Measurements from ENCODE around the gene UBAC1.
"Not testable (repeated sequence)": the region's sequence is repeated elsewhere in the genome, so short reads cannot be mapped to it uniquely, and the experiment has no call there.

Gene UBAC1

DNA sequence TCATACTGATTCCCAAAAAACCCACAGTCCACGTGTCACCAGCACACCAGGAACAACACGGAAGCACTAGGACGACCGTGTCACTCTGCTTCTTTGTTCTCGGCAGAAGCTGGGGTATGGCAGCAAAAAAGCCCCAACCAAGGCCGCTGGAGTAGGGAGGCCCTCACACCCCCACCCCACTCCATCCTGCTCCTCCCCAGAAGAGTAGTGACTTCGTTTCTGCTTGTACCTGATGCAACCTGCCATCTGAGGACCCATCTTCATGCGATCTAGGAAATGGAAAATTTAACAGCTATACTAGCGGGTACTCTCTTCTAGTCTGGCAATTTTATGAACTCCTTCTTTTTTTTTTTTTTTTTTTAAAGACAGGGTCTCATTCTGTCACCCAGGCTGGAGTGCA lies 3.7 kb downstream of the UBAC1 start:
- Histone ChIP-seq H3K4me3 (ENCODE audit: low read depth, low read length) (no peak overlapping the region), H3K27me3 (replicated peaks) (no peaks in the 10 kb centered on the region), H3K27ac (no peak overlapping the region), H3K36me3 (replicated peaks) (peaks cover 3% of the 10 kb centered on the region)
- in situ Hi-C loops (cut with HindIII; ENCODE audit: low pct_ligation_motif_present, low sequenced_read_pairs), result no loop called here
- DNase-seq, result no peak
- TF ChIP-seq, protein P1, sequence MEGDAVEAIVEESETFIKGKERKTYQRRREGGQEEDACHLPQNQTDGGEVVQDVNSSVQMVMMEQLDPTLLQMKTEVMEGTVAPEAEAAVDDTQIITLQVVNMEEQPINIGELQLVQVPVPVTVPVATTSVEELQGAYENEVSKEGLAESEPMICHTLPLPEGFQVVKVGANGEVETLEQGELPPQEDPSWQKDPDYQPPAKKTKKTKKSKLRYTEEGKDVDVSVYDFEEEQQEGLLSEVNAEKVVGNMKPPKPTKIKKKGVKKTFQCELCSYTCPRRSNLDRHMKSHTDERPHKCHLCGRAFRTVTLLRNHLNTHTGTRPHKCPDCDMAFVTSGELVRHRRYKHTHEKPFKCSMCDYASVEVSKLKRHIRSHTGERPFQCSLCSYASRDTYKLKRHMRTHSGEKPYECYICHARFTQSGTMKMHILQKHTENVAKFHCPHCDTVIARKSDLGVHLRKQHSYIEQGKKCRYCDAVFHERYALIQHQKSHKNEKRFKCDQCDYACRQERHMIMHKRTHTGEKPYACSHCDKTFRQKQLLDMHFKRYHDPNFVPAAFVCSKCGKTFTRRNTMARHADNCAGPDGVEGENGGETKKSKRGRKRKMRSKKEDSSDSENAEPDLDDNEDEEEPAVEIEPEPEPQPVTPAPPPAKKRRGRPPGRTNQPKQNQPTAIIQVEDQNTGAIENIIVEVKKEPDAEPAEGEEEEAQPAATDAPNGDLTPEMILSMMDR (IDR thresholded peaks at IDR 0.05; ENCODE audit: low read depth, low read length, missing control alignments), result no peak

DNA sequence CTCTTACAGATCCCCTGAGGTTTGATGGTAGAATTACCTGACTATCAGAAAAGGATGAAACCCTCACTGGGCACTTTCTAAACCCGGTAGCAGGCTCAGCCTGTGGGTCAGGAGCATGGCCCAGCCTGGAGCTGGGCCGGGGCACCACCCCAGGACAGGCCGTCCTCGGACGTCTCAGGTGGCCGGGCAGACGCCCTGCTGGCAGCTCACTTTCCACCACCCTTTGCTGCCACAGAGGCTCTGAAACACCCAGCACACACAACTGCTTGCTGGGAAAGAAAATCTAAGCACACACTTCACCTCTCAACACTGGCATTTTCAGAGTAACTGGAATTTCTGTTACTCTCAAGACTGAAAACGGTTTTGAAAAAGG lies 4.4 kb downstream of the UBAC1 start:
- Histone ChIP-seq H3K36me3 (replicated peaks) (peaks cover 3% of the 10 kb centered on the region), H3K27me3 (replicated peaks) (no peaks in the 10 kb centered on the region), H3K27ac (no peak overlapping the region), H3K4me3 (ENCODE audit: low read depth, low read length) (no peak overlapping the region)
- TF ChIP-seq, protein P1 (IDR thresholded peaks at IDR 0.05; ENCODE audit: low read depth, low read length, missing control alignments), result no peak
- no peak for DNase-seq
- in situ Hi-C loops (cut with HindIII; ENCODE audit: low pct_ligation_motif_present, low sequenced_read_pairs), result no loop called here

DNA sequence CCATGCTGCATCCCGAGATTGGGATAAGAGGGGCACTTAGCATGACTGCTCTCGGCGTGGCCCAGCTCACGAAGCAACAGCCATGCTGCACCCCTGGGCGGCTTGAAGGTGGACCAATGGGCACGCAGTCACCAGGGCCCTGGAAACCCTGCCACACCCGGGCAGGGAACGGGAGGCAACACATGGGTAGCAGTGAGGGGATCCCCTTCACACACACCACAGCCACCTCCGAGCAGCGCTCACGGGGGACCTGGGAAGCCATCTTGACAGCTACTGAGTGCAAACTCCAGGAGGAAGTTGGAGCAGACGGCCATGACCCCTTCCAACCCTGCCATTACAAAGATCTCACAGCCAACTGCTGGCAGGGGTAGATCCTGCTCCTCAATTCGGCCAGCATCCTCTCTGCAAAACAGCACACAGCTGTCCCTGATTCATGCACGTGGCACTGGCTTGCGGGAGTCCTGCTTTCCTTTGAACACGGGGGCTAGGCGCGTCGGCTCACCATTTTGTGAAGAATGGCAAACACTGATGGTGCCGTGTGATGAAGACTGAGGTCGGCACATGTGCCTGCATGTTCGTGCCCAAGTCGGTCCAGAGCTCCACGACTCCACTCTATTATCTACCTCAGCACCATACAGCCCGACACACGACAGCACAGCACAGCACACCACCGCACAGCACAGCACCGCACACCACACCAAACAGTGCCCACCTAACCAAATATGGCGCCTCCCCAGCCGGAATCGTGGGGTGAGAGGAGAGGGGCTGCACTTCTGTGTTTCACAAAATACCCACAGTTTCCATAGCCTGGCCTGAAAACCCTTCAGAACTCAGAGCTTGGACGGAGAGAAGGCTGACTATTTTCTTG lies 5.0 kb downstream of the UBAC1 start:
- Histone ChIP-seq H3K4me3 (ENCODE audit: low read depth, low read length) (no peak overlapping the region), H3K36me3 (replicated peaks) (peaks cover 3% of the 10 kb centered on the region), H3K27ac (no peak overlapping the region), H3K27me3 (replicated peaks) (no peaks in the 10 kb centered on the region)
- in situ Hi-C loops (cut with HindIII; ENCODE audit: low pct_ligation_motif_present, low sequenced_read_pairs), result no loop called here
- TF ChIP-seq, protein P1 (IDR thresholded peaks at IDR 0.05; ENCODE audit: low read depth, low read length, missing control alignments), result no peak
- DNase-seq, result no peak

- in situ Hi-C loops (cut with HindIII; ENCODE audit: low pct_ligation_motif_present, low sequenced_read_pairs), result no loop called here
- peaks cover 3% of the 10 kb centered on the region for H3K36me3 ChIP-seq (replicated peaks)
- H3K27me3 ChIP-seq (replicated peaks), result no peaks in the 10 kb centered on the region
- DNase-seq, result no peak
- TF ChIP-seq, protein P1 (IDR thresholded peaks at IDR 0.05; ENCODE audit: low read depth, low read length, missing control alignments), result no peak
- no peak overlapping the region for H3K4me3 ChIP-seq (ENCODE audit: low read depth, low read length)
- no peak overlapping the region for H3K27ac ChIP-seq
These were observed 8.4 kb downstream of the UBAC1 start for GRCh38 chr9:135952664-135953206.

DNA sequence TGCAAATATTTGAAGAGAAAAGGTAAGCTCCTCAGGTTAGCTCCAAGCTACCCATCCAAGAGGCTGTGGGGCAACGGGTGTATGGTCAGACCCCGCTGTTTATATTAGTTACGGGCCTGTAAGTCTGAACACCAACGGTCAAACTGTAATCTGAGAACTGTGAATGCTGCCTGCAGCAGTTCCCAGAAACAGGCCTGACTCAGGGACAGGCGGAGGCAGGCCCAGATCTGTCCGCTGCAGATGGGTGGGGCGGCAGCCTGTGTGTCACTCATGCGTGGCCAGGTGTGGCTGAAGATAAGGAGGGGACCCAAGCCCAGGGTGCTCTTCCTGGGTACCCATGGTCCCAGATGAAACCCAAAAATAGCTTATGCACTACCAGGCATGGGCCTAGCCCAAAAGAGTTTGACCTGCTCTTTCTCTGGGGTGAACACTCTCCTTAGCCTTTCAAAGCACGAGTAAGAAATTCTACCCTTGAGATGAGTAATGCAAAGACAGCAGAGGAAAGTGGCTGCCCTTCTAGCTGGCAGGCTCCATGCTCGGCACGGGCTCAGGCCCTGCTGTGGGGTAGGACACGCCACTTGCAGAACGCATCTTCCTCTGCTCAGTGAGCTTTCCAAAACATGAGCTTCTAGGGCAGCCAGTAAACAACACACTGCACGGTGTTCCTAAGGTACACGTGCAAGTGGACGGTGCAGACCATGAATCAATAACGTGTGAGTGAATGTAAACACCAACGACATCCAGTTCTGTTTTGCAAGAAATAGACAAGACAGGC lies 9.1 kb downstream of the UBAC1 start:
- H3K27me3 ChIP-seq (replicated peaks), result no peaks in the 10 kb centered on the region
- peak; percentile 48 for DNase-seq

DNA sequence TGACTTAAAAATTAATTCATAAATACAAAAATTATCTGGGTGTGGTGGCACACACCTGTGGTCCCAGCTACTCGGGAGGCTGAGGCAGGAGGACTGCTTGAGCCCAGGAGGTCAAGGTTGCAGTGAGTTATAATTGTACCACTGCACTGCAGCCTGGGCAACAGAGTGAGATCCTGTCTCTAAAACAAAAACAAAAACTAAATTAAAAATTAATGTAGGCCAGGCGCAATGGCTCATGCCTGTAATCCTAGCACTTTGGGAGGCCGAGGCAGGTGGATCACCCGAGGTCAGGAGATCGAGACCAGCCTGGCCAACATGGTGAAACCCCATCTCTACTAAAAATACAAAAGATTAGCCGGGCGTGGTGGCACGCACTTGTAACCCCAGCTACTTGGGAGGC lies 9.9 kb downstream of the UBAC1 start:
- H3K27me3 ChIP-seq (replicated peaks); in situ Hi-C loops (cut with HindIII; ENCODE audit: low pct_ligation_motif_present, low sequenced_read_pairs); H3K27ac ChIP-seq; H3K4me3 ChIP-seq (ENCODE audit: low read depth, low read length); DNase-seq; H3K36me3 ChIP-seq (replicated peaks): not testable (repeated sequence)

More for the DNA sequence above, 9.1 kb downstream of the UBAC1 start:
- TF ChIP-seq, protein P1 (IDR thresholded peaks at IDR 0.05; ENCODE audit: low read depth, low read length, missing control alignments), result no peak
- no peak overlapping the region for H3K4me3 ChIP-seq (ENCODE audit: low read depth, low read length)
- no peak overlapping the region for H3K27ac ChIP-seq
- in situ Hi-C loops (cut with HindIII; ENCODE audit: low pct_ligation_motif_present, low sequenced_read_pairs), result no loop called here
- H3K36me3 ChIP-seq (replicated peaks), result peaks cover 3% of the 10 kb centered on the region

- DNase-seq; H3K4me3 ChIP-seq (ENCODE audit: low read depth, low read length); H3K36me3 ChIP-seq (replicated peaks); H3K27me3 ChIP-seq (replicated peaks); H3K27ac ChIP-seq; in situ Hi-C loops (cut with HindIII; ENCODE audit: low pct_ligation_motif_present, low sequenced_read_pairs): not testable (repeated sequence)
These were observed 10.3 kb downstream of the UBAC1 start for GRCh38 chr9:135950841-135951240.

All from brain microvascular endothelial cell (primary cell).